CD4-positive, alpha-beta T cell treated with Interleukin-10 for 1 hour (primary cell): ENCODE measurements around the gene ARFGEF3.
"Not testable (repeated sequence)": the region's sequence is repeated elsewhere in the genome, so short reads cannot be mapped to it uniquely, and the experiment has no call there.

Source experiments
- DNase-seq: peaks from one replicate; pipeline ENCODE4 v3.0.0-alpha.2; 2020

The ARFGEF3 gene, protein sequence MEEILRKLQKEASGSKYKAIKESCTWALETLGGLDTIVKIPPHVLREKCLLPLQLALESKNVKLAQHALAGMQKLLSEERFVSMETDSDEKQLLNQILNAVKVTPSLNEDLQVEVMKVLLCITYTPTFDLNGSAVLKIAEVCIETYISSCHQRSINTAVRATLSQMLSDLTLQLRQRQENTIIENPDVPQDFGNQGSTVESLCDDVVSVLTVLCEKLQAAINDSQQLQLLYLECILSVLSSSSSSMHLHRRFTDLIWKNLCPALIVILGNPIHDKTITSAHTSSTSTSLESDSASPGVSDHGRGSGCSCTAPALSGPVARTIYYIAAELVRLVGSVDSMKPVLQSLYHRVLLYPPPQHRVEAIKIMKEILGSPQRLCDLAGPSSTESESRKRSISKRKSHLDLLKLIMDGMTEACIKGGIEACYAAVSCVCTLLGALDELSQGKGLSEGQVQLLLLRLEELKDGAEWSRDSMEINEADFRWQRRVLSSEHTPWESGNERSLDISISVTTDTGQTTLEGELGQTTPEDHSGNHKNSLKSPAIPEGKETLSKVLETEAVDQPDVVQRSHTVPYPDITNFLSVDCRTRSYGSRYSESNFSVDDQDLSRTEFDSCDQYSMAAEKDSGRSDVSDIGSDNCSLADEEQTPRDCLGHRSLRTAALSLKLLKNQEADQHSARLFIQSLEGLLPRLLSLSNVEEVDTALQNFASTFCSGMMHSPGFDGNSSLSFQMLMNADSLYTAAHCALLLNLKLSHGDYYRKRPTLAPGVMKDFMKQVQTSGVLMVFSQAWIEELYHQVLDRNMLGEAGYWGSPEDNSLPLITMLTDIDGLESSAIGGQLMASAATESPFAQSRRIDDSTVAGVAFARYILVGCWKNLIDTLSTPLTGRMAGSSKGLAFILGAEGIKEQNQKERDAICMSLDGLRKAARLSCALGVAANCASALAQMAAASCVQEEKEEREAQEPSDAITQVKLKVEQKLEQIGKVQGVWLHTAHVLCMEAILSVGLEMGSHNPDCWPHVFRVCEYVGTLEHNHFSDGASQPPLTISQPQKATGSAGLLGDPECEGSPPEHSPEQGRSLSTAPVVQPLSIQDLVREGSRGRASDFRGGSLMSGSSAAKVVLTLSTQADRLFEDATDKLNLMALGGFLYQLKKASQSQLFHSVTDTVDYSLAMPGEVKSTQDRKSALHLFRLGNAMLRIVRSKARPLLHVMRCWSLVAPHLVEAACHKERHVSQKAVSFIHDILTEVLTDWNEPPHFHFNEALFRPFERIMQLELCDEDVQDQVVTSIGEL (N-terminal part only)

DNA sequence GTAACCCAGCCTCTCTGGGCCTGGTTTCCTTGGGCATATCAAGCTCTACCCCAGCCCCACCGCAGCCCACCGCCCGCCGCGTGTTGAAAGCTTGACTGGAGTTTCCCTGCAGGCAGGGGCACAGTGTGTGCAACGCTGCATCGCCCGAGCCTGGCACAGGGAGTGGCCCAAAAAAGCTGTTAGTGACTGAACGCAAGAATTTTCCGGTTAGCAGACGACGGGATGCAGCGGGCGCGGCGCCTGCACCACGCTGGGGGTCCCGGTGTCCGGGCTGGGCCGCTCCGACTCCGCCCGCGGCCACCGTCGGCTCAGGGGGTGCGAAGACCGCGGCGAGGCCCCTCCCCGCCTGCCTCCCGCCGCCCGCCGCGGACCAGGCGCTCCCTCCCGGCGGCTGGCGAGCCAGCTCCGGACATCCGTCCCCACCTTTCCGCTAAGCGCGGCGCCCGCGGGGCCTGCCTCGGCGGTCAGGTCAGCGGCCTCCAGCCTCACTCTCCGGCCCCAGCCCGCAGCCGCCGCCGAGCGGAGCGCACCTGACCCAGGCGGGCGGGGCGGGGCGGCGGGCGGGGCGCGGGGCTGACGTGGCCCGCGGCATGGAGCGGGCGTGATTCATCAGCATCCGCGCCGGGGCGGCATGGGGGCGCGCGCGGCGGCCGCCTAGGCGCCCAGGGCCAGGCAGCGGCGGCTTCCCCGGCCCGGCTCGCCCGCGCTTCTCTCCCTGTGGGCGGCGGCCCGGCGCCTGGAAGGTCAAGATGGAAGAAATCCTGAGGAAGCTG is at the start of gene ARFGEF3:
ARFGEF3 (plus strand) TSS at position 602 of the 773 bp plus-strand sequence; CDS start at position 750, 148 bp downstream.
- peak; percentile 24 for DNase-seq

- no peak for DNase-seq
These were observed 48.0 kb upstream of the ARFGEF3 start for GRCh38 chr6:138113588-138114210.

DNA sequence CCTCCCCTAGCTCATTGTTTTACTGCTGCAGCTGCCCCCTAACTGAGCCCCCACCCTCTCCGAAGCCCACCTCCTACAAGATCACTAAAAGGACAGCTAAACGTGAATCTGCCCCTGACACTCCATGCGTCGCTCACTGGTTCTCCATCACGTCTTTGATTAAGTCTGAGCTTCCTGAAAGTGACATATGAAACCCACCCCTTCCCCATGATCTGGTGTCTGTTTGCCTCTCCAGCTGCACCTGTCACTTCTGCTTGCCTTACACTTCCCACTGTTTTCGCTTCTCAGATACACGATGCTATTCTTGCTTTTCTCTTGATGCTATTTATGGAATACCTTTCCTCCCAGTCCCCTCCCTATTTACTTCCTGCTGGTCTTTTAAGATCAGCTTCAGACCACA is 46.5 kb upstream of the ARFGEF3 start:
- DNase-seq = no peak

DNA sequence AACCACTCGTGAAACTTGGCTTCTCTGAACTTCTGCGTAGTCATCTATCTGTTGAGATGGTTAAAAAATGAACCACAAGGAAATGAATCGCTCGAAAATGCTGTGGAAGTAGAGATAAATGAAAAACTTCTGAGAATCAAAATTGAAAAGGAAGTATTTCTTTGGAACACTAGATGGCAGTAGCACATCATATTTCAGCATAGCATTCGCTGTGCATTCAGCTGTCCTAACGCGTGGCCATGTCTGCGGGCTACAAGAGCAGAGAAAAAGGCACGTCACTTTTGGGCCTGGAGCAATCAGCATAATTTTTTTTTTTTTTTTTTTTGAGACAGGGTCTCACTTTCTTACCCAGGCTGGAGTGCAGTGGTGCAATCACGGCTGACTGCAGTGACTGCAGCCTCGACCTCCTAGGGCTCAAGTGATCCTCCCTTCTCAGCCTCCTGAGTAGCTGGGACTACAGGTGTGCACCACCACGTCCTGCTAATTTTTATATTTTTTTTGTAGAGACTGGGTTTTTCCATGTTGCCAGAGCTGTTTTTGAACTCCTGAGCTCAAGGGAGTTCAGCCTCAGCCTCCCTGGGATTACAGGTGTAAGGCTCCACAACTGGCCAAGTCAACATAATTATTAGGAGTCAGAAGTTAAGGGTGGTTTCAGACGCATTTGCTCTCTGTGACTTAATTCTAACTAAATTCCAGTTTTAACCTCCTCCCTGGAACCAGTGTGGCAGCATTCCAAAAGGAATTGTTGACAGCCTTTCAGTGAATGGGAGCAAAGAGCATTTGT is 45.7 kb upstream of the ARFGEF3 start:
- DNase-seq = peak; percentile 73

- DNase-seq = no peak
These were observed 45.1 kb upstream of the ARFGEF3 start for GRCh38 chr6:138116661-138116999.

- no peak for DNase-seq
These were observed 44.3 kb upstream of the ARFGEF3 start for GRCh38 chr6:138117376-138117914.

GRCh38 chr6:138119229-138119628 is 42.5 kb upstream of the ARFGEF3 start:
- not testable (repeated sequence) for DNase-seq

DNA sequence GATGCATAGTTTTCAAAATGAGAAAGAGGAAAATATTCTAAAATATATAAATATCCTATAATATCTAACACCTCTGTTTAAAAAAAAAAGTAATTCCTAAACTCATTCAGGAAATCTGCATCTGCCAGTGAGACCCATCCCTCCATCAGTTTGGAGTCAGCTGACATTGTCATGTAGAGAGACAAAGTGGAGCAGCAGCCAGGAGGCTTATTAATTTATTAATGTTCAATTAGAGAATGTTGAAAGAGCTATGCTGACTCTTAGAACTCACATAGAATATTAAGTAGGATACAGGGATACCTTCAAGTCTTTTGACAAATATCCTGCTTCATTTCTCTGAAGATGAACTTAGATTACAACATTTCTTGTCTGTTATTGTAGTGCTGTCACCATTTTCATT is 41.8 kb upstream of the ARFGEF3 start:
- no peak for DNase-seq

DNA sequence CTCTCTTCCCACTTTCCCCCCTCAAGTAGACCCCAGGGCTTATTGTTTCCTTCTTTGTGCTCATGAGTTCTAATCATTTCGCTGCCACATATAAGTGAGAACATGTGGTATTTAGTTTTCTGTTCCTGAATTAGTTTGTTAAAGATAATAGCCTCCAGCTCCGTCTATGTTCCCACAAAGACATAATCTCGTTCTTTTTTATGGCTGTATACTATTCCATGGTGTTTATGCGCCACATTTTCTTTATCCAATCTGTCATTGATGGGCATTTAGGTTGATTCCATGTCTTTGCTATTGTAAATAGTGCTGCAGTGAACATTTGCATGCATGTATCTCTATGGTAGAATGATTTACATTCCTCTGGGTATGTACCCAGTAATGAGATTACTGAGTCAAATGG is 37.6 kb upstream of the ARFGEF3 start:
- no peak for DNase-seq

DNA sequence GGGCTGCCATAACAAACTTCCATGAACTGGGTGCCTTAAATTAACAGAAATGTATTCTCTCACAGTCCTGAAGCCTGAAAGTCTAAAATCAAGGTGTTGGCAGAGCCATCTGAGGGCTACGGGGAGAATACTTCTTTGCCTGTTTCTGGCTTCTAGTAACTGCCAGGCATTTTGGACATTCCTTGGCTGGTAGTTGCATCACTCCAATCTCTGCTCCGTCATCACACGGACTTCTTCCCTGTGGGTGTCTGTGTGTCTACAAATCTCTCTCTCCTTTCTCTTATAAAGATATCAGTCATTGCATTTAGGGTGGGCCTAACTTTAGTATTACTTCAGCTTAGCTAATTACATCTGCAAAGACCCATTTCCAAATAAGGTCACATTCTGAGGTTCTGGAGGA is 33.6 kb upstream of the ARFGEF3 start:
- no peak for DNase-seq

DNA sequence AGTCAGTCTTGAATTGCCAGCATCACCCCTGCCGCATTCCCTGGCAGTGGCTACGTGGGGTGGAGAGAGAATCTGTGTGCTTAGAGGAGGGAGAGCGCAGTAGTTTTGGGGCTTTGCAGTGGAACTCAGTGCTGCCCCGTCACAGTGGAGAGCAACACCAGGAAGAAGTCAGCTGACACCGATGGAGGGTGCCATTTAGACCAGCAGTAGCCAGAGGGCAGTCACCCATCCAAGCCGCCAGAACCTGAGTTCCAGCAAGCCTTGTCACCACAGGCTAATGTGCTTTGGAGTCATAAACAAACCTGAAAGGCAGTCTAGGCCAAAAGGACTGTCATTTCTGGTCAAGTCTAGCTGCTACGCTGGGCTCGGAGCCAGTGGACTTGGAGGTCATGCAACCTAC is 32.5 kb upstream of the ARFGEF3 start:
- DNase-seq = no peak

DNA sequence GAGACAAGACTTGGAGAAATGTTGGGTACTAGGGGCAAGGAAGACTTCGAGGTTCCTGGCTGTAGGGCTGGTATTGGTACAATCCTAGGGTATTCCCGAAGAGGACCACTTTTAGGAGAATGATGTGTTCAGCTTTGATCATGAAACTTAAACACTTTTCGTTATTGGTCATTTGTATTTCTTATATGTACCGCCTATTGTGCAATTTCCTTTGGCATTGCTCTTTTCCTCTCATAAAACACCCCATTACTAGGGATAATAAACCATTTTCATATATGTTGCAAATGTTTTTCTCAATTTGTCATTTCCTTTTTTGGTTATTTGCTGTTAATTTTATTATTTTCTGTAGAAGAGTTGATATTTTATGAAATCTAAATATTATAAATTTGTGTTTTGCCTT is 18.9 kb upstream of the ARFGEF3 start:
- no peak for DNase-seq

DNA sequence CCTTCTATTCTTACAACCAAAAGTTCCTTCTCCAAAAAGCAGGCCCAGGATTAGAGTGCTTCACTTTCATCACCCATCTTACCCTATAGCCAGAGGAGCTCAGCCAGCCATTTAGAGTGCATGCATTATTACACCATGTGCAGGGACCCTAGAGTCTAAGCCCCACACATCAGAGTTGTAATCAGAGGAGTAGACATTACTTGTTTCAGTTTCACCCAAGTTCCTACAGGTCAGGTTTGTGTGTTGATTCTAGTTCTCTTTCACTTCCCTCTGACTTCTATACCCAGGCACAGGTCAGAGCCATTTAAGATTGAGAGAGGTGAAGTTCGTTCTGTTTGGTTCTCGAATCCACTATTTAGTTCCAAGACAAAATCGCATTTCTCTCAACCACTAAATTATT is 16.3 kb upstream of the ARFGEF3 start:
- DNase-seq = no peak

- DNase-seq = no peak
These were observed 15.2 kb upstream of the ARFGEF3 start for GRCh38 chr6:138146544-138146943.

- DNase-seq = no peak
These were observed 6.3 kb upstream of the ARFGEF3 start for GRCh38 chr6:138155443-138155842.

DNA sequence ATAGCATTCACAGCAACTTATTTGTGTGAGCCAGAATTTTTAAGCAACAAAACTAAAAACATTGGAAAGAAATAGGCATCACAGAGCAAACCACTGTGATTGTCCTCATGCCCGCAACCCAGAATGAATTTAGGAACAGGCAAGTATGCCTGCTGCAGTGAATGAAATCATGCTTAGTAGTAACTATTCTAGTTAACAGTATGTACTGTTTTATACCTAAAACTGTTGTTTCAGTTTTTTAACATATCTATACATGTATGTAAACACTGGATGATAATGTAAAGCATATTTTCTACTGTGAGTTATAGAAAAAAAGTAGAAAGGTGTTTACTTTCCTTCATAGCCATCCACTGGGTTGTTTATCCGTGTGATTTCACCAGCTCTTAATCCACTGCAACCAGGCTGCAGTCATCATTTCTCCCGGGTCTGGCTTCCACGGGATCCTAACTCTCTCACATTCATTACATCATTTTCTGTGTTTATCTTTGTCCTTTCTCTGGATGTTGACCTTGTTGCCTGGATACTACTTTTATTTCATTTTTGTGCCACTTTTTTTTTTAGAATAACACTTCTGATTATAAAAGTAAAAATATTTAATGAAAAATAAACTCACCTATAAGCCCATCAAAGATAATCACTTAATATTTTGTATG is 3.6 kb upstream of the ARFGEF3 start:
- no peak for DNase-seq

DNA sequence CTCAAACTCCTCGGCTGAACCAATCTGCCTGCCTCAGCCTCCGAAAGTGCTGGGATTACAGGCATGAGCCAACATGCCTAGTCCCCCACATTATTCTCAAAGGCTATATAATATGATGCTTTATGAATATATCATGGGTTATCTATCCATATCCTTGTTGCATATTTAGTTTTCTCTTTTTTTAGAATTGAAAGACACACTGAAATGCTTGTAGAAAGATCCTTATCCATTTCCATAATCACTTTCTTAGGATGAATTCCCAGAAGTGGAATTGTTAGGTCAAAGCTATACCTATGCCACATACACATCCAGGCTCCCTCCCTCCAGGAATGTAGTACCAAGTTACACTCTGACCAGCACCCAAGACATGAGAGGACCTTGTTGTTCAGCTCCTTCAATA is 2.5 kb upstream of the ARFGEF3 start:
- DNase-seq = no peak

- DNase-seq = no peak
These were observed 1.2 kb upstream of the ARFGEF3 start for GRCh38 chr6:138160329-138161087.

DNA sequence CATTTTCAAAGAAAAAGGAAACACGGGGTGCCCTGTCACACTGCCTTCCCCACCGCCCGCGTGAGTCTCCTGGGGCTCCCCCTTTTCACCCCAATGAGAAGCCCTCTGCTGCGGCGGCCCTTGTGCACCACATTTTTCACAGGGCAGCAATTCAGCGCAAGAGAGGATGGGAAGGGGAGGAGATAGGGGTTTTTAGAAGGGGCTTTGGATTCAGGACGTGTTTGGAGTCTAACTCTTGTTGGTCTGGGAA is 726 bp upstream of the ARFGEF3 start:
- no peak for DNase-seq
